Cerebellar nuclear complex (tissue), 1 donor: ENCODE data around the gene CD300LB.
A peak's percentile ranks its signal among the peaks of the same experiment; 100 is the strongest.
"Not testable (repeated sequence)": the region's sequence is repeated elsewhere in the genome, so short reads cannot be mapped to it uniquely, and the experiment has no call there.

Experiments used
- DNase-seq, 2 experiments: peaks; one replicate each; lab custom pipeline; 2025; lab: John Stamatoyannopoulos, UW

Gene CD300LB

DNA sequence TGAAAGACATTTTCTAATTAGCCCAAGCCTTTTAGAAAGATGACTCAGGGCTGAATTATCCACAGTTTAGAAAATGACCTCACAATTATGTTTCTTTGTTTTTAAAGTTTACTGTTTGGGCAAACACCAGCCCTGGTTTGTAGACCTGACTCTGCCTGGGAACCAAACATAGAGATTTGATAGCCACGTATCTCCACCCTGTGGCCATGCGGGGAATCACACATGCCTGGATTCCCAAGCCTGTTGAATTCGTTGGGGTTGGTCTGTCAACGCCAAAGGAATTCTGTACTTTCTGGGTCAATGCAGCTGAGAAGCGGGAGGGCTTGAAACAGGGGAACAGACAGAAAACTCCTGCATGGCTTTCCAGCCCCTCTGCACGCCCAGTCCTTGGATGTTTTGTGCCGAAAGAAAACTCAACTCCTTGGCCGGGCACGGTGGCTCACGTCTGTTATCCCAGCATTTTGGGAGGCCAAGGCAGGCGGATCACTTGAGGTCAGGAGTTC lies 37.9 kb downstream of the CD300LB start:
- peak in 1 of 2 experiments; percentile 41 for DNase-seq

DNA sequence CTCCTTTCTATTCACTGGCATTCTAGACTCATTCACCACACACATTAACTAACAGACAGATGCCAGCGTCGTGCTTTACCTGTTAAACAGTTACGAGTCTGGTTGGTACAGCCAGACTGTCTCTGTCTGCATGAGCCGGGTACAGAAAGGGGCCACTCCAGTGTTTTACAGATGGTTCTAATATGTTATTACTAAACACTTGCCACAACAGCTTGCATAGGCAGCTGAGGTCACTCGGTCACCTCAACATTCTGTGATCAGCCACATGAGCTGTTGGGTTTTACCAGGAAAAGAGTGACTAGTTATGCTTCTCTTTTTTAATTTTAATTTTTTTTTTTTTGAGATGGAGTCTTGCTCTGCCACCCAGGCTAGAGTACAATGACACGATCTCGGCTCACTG lies 39.6 kb downstream of the CD300LB start:
- no peak for DNase-seq

DNA sequence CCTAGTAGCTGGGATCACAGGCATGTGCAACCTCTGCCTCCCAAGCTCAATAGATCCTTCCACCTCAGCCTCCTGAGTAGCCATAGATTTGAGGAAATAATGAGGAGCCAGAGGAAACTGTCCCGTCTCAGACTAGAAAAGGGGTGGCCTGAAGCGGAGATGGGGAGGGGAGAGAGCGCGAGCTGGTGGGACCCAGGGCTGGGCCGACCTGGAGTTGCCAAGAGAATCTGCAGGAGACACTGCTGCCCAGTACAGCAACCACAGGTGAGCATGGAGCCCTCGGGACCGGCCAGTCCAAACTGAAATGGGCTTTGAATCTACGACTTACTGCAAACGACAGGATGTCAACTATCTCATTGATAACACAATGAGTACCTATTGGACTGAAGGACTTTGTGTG lies 40.6 kb downstream of the CD300LB start:
- no peak for DNase-seq

DNA sequence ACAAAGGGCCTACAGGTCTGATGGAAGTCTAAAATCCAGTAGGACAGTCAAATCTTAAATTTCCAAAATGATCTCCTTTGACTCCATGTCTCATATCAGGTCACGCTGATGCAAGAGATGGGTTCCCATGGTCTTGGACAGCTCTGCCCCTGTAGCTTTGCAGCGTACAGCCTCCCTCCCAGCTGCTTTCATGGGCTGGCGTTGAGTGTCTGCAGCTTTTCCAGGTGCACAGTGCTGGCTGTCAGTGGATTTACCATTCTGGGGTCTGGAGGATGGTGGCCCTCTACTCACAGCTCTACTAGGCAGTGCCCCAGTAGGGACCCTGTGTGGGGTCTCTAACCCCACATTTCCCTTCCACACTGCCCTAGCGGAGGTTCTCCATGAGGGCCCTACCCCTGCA lies 43.0 kb downstream of the CD300LB start:
- DNase-seq: not testable (repeated sequence)

DNA sequence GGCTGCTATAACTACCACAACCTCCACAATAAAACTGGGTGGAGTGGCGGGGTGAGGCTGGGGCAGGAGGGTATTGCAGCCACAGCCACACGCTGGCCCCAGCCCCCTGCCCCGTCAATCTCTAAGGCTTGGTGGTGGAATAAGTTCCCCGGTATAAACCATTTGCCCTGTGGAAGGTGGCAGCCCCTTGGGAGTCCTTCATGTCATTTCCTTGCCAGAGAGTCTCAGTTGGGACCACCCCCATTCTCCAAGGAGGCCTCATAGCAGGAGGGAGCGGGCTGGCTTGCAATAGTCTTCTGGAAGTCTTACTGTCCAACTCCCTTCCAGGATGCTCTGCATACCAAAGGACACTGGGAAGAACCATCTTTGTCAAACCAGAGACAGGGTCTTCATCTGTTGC lies 45.4 kb downstream of the CD300LB start:
- DNase-seq: no peak

DNA sequence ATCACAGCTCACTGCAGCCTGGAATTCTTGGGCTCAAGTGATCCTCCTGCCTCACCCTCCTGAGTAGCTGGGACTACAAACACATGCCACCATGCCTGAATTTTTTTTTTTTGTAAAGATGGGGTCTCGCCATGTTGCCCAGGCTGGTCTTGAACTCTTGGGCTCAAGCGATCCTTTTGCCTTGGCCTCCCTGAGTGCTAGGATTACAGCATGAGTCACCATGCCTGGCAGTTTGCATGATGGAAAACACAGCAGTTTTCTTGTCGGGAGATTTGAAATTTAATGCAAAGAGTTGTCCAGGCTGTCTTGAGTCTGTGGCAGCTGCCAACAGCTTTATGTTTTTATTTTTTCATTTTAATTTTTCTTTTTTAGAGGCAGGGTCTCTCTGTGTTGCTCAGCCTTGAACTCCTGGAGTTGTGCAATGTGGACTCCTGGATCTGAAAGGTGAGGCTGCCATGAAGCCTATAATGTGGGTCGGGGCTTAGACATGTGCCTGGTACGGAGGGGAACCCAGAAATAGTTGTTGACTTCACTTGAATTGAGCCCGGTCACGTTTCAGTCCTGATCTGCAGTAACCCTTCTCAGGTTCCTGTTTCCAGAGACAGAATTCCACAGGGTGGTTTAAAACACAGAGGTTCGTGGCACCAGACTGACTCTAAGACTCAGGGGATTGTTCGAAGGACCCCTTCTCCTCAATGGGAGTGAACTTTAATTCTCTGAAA lies 46.1 kb downstream of the CD300LB start:
- DNase-seq: no peak

GRCh38 chr17:74484066-74484465 lies 47.2 kb downstream of the CD300LB start:
- no peak for DNase-seq

DNA sequence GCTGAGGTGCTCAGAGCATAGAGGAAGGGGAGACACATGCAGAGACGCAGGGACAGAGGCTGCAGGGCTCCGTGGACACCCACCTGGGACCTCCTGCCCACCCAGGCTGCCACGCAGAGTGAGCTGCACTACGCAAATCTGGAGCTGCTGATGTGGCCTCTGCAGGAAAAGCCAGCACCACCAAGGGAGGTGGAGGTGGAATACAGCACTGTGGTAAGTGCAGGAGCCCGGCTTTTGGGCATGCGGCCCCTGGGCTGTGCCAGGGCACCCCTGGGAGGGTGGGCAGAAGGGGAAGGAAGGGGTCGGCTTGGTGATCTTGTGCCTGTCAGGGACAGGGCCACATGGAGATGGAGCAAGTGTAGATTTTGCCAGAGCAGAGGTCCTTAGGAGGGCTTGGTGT lies 49.7 kb downstream of the CD300LB start:
- no peak for DNase-seq

- no peak for DNase-seq
Observed at GRCh38 chr17:74480290-74480689, 51.0 kb downstream of the CD300LB start.

DNA sequence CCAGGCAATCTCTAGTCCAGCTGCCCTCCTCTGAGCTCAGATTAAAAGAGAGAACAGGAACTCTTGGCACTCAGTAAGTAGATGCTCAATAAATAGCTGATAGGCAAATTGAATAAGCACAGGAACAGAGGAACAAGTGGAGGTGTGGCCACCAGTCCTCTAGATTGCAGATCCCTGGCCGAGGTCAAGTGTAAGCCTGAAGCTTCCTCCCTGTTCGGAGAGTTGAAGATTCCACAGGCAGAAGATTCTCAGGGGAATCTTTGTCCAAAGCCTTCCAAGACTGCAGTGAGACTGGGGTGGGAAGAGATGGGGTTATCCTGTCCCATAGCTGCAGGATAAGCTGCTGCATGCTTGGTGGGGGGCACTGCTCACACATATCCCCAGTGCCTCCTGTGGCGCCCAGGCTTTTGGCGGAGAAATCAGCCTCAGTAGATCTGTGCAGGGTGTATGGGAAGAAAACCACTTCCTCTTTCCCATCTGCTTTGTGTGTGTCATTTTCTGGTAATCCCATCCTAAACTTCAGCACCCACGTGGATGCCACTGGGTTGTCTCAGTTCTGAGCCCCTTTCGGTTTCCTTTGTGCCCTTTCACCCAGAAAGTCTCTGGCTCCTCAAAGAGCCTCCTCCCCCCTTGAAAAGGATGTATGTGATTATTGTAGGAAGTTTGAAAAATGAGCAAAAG lies 52.7 kb downstream of the CD300LB start:
- DNase-seq: no peak

DNA sequence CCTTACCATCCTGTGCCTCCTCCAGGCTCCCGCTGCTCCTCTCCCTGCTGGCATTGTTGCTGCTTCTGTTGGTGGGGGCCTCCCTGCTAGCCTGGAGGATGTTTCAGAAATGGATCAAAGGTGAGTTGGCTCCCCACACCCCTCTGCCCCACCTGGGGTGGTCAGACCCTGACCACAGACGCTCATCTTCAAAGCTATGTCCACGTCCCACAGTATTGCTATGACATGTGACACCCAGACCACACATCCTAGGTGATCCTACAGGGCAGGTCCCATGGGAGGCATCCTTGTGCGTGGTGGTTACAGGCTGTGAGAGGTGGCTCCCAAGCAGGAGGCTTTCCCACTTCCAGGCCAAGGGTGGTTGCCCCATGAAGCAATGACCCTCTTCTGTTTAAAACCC lies 53.9 kb downstream of the CD300LB start:
- DNase-seq: no peak

DNA sequence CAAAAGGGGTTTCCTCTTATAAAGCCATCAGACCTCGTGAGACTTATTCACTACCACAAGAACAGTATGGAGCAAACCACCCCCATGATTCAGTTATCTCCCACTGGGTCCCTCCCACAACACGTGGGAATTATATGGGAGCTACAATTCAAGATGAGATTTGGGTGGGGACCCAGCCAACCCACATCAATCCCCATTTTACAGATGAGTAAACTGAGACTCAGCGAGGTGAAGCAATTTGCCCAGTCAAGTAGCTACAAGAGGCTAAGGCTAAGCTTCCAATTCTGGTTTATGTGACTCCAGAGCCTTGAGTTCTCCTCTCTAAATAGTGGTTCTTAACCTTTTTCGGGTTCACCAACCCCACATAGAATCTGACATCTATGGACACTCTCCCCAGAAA lies 56.1 kb downstream of the CD300LB start:
- no peak for DNase-seq

DNA sequence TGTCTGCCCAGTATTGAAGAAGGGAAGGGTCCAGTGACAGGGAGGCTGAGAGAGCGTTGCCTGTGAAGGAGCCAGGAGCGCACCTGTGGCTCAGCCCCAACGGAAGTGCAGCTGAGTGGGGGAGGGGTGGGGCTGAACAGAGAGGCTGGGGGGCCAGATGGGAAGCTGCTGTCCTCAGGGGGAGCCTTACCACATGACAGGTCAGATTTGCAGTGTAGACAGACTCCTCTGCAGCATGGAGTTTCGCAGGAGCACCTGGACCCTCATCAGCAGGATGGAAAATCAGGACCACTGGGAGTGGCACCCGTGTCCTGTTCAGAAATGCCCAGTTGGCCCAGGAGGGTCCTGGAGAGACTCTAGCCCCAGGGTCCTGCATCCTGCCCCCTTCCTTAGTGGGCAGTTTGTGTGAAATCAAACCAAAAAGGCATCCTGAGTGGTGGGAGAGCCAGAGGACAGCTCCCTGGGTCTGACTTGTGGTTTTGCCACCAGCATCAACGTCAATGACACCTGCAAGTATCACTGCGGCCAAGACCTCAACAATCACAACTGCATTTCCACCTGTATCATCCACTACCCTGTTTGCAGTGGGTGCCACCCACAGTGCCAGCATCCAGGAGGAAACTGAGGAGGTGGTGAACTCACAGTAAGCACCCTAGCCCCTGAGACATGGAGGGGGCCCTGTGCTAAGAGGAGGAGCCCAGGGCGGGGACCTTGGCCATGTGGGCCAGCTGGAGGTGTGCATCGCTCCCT lies 57.1 kb downstream of the CD300LB start:
- DNase-seq: no peak

- no peak for DNase-seq
Observed at GRCh38 chr17:74473294-74473693, 58.0 kb downstream of the CD300LB start.

- no peak for DNase-seq
Observed at GRCh38 chr17:74472890-74473289, 58.4 kb downstream of the CD300LB start.

DNA sequence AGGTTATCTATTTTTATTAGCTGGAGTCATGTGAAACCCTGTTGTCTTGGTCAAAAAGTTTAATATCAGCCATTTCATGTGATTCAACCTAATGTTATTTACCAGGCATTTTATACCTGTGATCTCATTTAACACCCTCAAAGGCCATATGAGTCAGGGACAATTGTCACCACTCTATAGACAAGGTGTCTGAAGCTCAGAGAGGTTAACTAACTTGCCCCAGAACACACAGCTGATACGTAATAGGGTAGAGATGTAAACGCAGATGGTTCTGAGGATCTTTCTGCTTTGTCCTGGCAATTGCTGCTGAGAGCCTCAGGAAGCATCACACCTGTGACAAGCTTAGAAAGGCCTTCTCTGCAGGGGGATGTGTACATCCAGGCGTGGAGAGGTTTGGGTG lies 59.9 kb downstream of the CD300LB start:
- no peak for DNase-seq
